ENCODE data around the gene LGALS3BP.
A peak's percentile ranks its signal among the peaks of the same experiment; 100 is the strongest.

LGALS3BP gene

GRCh38 chr17:79019632-79020584 lies 40.2 kb upstream of the LGALS3BP start:
- H3K4me3 ChIP-seq (ENCODE audit: low read depth, low read length), result no peak overlapping the region

GRCh38 chr17:79019261-79019631 lies 39.5 kb upstream of the LGALS3BP start:
- no peak for DNase-seq (ENCODE audit: low read depth)
- H3K4me3 ChIP-seq (ENCODE audit: low read depth, low read length), result no peak overlapping the region
- no peak for TF ChIP-seq CTCF (conservative IDR thresholded peaks at IDR 0.05; ENCODE audit: low read depth, low read length)

More at GRCh38 chr17:79019632-79020584, 40.2 kb upstream of the LGALS3BP start:
- TF ChIP-seq CTCF (conservative IDR thresholded peaks at IDR 0.05; ENCODE audit: low read depth, low read length), result peak; percentile 81
- DNase-seq (ENCODE audit: low read depth), result peak; percentile 92

GRCh38 chr17:79018370-79018695 lies 38.6 kb upstream of the LGALS3BP start:
- H3K4me3 ChIP-seq (ENCODE audit: low read depth, low read length), result no peak overlapping the region
- no peak for DNase-seq (ENCODE audit: low read depth)
- TF ChIP-seq CTCF (conservative IDR thresholded peaks at IDR 0.05; ENCODE audit: low read depth, low read length), result no peak

- no peak for DNase-seq (ENCODE audit: low read depth)
- no peak for TF ChIP-seq CTCF (conservative IDR thresholded peaks at IDR 0.05; ENCODE audit: low read depth, low read length)
- H3K4me3 ChIP-seq (ENCODE audit: low read depth, low read length), result no peak overlapping the region
Observed at GRCh38 chr17:79017546-79018369, 38.0 kb upstream of the LGALS3BP start.

- no peak for TF ChIP-seq CTCF (conservative IDR thresholded peaks at IDR 0.05; ENCODE audit: low read depth, low read length)
- no peak for DNase-seq (ENCODE audit: low read depth)
- no peak overlapping the region for H3K4me3 ChIP-seq (ENCODE audit: low read depth, low read length)
Observed at GRCh38 chr17:79014158-79014758, 34.5 kb upstream of the LGALS3BP start.

- no peak for TF ChIP-seq CTCF (conservative IDR thresholded peaks at IDR 0.05; ENCODE audit: low read depth, low read length)
- no peak overlapping the region for H3K4me3 ChIP-seq (ENCODE audit: low read depth, low read length)
- DNase-seq (ENCODE audit: low read depth), result no peak
Observed at GRCh38 chr17:79012563-79013134, 32.9 kb upstream of the LGALS3BP start.
